GM21447 (cell line): ENCODE measurements around the gene SUN1.

Experiments
- ATAC-seq: cut with Tn5 transposase; IDR thresholded peaks from one replicate; pipeline ENCODE4 v1.9.1; 2021; ENCODE audit not compliant: unreplicated experiment

SUN1 gene

GRCh38 chr7:903921-904755, 71.9 kb downstream of the SUN1 start:
- no peak for ATAC-seq

GRCh38 chr7:904847-905246, 72.6 kb downstream of the SUN1 start:
- ATAC-seq = no peak

DNA sequence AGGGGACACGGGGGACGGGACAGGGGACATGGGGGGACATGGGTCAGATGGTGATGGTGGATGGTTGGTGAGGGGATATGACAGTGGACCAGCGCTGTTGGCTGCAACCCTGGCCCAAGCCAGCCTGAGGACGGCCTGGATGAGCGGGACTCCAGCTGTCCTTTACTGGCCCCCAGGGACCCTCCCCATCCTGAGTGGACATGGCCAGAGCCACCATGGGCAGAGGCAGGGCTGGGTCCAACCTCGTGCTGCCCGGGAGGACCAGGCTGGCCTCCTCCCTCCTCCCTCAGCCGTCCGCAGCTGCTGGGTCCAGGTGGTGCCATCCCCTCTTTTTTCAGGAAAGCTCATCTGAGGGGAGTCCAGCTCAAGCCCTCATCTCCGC, 74.5 kb downstream of the SUN1 start:
- no peak for ATAC-seq

GRCh38 chr7:907158-907980, 75.1 kb downstream of the SUN1 start:
- no peak for ATAC-seq

- ATAC-seq = no peak
Measured at GRCh38 chr7:908159-908581, 75.9 kb downstream of the SUN1 start.

DNA sequence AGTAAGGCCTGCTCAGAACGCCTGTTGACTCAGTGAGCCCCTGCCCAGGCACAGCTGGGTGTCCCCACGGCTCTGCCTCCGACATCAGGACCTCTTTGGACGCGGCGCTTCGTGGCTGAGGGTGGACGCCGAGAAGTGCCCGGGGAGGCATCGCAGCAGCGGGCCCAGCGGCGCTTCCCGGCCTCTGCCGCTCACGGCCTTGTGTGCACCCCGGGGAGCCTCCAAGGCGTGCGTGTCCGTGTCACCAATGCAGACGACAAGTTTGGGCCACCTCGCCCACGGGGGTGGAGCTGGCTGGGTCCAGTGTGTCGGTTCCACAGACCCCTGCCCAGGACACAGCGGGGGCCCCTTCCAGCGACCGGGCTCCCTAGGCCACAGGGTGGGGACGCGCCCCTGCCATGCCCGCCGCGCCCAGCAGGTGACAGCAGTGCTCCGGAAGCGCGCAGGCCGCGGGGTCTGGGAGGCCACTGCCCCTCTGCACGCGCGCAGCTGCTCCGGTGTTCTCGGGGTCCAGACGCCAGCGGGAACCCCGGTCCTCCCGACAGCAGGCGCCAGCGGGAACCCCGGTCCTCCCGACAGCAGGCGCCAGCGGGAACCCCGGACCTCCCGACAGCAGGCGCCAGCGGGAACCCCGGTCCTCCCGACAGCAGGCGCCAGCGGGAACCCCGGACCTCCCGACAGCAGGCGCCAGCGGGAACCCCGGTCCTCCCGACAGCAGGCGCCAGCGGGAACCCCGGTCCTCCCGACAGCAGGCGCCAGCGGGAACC, 76.5 kb downstream of the SUN1 start:
- peak; percentile 44 for ATAC-seq

DNA sequence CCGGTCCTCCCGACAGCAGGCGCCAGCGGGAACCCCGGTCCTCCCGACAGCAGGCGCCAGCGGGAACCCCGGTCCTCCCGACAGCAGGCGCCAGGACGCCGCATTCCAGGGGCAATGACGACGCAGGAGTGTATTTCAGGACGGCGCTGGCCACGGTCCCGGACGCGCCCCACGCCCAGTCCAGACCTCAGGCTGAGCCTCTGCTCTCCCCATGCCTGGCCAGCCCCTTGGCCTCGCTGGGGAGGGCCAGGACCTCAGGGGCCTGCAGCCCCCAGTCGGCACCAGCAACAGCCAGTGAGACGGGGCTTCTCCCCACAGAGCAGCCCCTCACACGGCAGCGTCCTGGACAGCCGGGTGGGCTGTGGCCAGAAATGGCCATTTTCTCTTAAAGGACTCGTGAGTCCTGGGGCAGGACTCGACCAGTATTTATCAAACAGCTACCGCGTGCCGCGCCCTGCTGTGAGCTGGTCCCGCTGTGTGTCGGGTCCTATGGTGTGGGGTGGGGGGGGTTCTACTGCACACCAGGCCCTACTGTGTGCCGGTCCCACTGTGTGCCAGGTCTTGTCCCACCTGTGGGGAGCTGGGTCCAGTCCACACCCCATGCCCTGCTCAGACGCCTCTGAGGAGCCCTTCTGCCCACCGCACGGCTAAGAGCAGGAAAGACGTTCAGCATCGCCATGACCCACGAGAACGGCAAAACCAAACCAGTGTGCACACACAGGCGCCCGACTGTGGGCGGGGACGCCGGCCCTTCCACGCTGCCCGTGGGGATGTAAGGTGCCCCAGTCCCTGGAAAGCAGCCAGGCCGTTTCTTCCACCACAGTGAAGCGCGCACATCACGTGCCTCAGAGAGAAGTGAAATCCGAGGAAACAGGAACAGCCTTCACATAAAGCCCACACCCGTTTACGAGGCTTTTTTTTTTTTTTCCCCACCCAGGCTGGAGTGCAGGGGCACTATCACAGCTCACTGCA, 77.4 kb downstream of the SUN1 start:
- no peak for ATAC-seq

- ATAC-seq = no peak
Measured at GRCh38 chr7:910441-910861, 78.2 kb downstream of the SUN1 start.

DNA sequence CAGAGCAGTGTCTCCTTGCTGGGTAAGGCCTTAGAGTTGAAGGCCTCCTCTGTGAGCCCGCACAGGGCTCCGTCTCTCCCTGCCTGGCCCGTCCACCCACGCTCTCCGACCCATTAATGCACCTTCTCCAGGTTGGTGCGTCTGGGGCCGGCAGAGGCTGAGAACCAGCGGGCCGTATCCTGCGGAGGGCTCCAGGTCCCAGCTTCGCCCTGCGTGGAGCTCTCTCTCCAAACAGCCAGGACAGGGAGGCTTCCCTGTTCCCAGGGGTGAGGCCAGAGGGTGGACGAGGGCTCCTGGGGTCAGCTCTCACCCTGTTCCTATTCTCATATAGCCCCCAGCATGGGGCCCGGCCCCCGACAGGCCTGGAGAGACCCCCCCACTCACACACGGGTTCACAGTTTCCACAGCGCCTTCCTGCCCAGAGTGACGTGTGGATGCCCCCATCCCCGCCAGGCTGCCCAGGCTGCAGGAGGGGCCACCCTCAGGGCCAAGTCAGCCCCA, 78.7 kb downstream of the SUN1 start:
- no peak for ATAC-seq

- ATAC-seq = no peak
Measured at GRCh38 chr7:911791-912480, 79.7 kb downstream of the SUN1 start.

GRCh38 chr7:913736-914520, 81.7 kb downstream of the SUN1 start:
- ATAC-seq = no peak

DNA sequence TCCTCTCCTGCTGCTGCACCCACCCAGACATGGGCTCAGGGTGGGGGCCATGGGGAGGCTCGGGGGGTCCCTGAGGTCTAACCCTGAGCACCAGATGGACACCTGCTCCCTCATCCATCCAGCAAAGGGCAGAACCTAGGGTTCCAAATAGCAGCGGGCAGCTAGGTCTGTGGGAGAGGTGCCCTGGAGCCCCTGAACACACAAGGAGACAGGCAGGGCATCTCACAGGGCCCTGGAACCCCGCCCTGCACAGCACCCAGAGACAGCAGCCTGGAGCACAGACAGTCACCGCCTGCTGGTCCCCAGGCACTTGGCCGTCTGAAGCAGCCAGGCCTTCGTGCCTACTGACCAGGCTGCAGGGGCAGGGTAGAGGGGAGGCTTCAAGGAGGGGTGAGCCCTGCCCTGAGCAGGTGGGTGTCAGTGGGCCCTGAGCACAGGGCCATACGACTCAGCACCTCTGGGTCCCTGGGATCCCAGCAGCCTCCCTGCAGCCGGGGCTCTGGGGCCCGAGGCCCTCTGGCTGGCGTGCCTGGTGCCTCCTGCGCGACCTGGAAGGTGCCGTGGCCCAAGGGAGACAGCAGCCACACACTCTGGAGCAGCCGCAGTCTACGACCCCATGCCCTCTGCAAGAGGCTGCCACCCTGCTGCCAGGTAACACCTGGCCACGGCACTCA, 82.4 kb downstream of the SUN1 start:
- ATAC-seq = no peak

DNA sequence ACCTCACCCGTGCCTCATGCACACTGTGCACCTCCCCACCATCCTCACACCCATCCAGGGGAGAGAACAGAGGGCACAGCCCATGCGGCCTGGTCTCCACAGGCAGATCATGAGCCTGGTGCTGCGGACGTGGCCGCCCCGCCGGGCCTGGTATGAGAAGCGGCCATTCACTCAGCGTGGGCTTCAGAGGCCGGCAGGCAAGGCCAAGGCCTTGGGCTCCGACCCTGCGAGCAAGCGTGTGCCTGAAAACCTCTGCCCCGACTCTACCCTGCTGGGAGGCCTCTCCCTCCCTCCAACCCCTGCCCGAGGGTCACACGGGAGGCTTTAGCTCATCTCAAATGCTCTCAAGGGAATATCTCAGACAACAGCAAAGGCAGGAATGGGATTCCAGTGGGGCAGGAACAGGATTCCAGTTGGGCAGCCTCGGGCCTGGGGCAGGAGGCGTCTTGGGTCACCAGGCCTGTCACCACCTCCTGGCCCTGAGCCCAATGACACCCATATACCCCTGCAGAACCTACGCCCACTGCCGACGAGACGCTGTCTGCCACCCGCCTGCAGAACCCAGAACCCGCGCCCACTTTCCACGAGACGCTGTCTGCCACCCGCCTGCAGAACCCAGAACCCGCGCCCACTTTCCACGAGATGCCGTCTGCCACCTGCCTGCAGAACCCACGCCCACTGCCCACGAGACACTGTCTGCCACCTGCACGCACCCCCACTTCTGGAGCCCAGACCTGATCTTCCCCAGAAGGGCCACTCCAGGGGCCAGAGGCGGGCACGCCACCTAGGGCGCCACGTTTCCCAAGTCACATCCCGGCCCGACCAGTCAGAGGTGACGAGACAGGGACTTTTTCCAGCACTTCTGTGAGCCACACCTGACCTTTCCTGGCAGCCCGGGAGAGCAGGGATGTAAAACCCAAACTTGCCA, 83.3 kb downstream of the SUN1 start:
- ATAC-seq = no peak

- no peak for ATAC-seq
Measured at GRCh38 chr7:916291-916941, 84.1 kb downstream of the SUN1 start.

GRCh38 chr7:917255-918117, 85.2 kb downstream of the SUN1 start:
- no peak for ATAC-seq

- ATAC-seq = no peak
Measured at GRCh38 chr7:918118-918425, 85.8 kb downstream of the SUN1 start.
